GM12873 (cell line): ENCODE results near the gene POLG.

Experiments
- TF ChIP-seq, protein P1 (sequence below): IDR thresholded peaks from 2 replicates; pipeline ENCODE4 v1.5.1; 2012; ENCODE audit warnings: low read depth, mild to moderate bottlenecking, moderate library complexity, low read length, control low read depth; ENCODE audit not compliant: insufficient read depth; ENCODE audit errors: missing control alignments

Gene POLG

DNA sequence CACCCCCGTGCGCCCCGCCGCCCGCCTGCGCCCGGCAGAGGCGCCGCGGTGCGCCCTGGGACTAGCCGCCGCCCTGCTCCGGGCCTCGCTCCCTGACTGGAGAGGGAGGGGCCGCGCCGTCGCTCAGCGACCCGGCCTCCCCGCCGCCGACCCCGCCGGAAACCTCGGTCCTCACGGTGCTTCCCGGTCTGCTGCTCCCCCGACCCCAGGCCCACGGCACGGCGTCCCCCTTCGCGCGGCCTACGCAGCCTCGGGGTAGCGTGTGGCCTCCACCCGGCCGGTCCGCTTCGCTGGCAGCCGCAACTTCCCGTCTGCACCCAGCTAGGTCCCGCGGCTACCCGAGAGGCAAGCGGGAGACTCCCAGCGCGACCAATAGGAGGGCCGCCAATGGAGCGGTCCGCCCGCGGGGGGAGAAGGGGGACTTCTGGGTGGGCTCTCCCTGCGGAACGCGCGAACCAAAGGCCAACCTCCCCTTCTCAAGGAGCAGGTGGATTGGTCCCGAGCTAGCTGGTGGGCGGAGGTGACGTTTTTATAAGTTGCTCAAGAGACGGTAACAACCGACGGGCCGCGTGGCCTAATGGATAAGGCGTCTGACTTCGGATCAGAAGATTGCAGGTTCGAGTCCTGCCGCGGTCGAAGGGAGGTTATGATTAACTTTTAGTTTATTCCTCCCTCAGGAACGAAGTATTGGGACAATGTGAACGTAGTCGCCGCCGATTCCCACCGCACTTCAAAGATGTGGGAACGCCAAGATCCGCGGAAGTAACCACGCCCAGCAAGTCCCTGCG, at the start of gene POLG:
Gene POLG (minus strand): TSS at position 315 of the 788 bp plus-strand sequence. CDS start 1,070 bp downstream, outside the sequence.
- TF ChIP-seq, protein P1, sequence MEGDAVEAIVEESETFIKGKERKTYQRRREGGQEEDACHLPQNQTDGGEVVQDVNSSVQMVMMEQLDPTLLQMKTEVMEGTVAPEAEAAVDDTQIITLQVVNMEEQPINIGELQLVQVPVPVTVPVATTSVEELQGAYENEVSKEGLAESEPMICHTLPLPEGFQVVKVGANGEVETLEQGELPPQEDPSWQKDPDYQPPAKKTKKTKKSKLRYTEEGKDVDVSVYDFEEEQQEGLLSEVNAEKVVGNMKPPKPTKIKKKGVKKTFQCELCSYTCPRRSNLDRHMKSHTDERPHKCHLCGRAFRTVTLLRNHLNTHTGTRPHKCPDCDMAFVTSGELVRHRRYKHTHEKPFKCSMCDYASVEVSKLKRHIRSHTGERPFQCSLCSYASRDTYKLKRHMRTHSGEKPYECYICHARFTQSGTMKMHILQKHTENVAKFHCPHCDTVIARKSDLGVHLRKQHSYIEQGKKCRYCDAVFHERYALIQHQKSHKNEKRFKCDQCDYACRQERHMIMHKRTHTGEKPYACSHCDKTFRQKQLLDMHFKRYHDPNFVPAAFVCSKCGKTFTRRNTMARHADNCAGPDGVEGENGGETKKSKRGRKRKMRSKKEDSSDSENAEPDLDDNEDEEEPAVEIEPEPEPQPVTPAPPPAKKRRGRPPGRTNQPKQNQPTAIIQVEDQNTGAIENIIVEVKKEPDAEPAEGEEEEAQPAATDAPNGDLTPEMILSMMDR = no peak

DNA sequence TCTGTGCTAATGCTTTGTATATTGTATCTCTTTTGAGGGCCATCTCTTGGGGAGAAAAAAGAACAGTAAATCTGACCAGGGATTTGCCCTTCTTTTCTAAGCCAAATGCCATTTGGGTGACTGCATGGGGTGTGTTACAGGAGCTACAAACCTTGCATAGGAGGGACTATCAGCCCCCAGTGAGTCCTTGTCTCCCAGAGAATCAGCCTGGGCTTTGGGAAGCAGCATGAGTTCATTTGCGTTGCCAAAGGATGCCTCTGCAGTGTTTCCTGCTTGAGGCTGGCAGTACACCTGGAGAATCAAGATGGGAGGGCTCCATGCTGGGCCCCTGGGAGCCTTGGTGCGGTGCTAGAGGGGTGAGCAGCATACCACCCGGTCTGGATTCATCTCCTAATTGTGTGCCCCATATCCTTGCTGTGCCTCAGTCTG, 49.6 kb upstream of the POLG start:
- TF ChIP-seq, protein P1 = no peak

DNA sequence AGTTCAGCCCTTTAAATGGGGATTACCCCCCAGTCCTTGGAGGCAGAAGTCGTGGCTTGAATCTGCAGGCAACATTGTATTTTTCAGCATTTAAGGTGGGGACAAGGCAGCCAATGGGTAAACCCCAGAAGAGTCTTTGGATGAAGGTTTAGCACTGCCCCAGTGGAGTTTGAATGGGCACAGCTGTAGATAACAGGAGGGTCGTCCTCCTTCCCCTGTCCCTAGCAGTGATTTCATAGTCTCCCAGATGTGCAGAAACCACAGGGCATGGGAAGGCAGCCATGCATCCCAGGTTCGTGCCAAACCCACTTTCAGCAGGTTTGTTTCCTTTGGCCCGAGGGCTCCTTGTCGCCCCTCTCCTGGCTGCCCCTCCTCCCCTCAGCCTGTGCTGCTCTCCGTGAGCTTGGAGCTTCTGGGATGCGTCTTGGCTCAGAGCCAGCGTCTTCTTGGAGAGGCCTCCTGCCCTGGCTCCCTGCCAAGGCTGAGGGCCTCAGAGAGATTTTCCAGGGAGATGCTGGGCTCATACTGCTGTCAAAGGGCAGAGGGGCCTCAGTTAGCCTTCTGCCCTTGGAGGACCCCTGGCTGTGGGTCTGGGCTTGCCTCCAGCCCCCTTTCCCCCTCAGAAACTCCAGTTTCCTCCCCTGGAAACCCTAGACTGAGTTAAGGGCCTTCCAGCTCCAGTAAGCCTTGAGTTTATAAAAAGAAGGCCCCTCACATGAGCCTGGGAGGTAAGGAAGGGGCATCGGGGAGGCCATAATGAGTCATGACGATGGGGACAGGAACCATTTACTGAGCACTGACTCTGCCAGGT, 48.9 kb upstream of the POLG start:
- TF ChIP-seq, protein P1 = no peak

DNA sequence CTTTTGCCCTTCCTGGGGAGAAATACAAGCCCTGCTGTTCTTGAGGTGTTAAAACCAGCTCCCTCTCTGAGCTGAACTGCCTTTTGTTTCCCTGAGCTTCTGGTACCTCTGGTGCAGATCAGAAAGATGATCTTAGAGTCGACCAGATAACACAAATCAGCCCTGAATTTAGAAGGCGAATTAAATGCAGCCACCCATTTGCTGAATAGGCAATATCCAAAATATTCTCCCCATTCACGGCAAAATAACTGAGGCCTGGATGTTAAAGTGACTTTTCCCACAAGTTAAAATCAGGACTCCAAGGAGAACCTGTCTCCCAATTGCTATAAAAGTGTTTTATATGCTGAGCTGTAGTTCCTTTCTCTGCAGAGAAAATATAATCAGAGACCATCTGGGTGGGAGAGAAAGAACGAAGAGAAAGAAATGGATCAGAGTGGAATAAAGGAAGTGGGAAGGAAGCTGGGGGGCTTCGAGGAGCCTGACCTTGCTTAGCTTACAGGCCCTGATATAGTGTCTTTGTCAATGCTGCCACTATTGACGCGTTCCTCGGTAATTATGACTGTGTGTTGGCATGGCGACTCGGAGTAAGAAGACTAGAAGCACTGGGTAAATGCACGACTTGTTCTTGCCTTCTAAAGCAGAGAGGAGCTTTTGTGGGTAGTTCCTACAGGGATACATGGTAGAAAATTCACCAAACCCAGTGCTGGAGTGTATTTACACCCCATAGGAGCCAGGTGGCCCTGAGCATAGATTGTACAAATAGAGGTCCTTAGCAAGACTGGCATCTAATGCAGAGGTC, 47.5 kb upstream of the POLG start:
- TF ChIP-seq, protein P1 = no peak

DNA sequence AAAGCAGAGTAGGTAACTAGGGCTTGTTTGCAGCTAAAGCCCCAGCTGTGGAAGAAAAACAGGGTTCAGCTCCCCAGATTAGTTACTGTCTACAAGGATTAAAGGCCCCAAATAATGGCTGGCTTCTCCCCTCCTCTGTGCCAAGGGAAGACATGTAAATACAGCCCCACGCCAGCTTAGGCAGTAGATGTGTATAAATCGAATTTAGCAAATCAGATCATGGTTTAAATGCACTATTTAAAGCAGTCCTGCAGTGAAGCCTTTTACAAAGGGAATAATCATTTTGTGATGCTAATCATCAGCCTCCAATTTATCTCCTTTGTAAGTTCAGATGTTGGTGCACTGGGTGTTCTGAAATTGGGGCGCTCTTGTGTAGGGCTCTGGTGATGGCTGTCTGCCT, 46.7 kb upstream of the POLG start:
- TF ChIP-seq, protein P1 = no peak

DNA sequence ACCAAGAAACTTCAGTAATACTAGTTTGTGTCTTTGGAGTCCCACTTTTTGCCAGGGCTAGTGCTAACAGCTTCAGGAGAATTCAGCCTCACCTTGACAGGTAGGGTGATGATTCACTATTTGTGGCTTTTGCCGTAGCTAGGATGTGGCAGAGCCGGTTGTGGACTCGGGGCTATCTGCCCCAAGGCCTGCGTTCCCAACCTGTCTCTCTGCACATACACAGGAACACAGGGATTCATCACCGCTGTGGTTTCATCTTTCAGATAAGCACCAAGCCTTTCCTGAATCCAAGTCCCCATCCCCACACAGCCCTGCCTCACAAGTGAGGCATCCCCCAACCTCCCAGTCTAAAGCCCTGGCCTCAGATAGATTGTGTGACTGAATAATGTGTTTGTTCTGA, 45.2 kb upstream of the POLG start:
- TF ChIP-seq, protein P1 = no peak

DNA sequence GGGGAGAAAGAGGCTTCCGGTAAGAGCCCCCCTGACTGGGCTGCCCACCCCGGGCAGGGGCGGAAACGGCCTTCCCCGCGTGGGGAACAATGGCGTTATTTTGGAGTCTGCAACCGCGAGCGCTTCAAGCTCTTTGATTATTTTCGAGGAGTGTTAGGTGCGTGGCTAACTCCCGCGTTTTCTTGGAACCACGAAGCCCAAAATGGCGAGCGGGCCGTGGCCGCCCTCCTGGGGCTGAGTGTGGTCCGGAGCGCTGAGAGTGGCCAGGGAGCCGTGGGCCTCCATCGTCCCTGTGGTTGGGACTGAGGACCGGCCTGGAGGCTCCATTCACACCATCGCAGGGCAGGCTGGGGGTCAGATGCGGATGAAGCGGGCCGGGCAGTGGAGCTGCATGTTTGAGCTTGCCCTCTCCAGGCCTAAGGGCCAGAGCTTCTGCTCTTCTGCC, 44.6 kb upstream of the POLG start:
- TF ChIP-seq, protein P1 = no peak
